Omental fat pad (tissue), 4 donors: ENCODE measurements around the gene C1QTNF9B. TPM values are rescaled to one million over a fixed set of nuclear protein-coding genes. Genes with fewer than 3 reads are reported as not detected.

Experiments used
- ATAC-seq: fragments of 150-250 bp; one replicate; pipeline ENCODE4 v1.9.1; 2016; ENCODE audit warnings: mild to moderate bottlenecking, moderate library complexity; ENCODE audit not compliant: low FRiP score
- DNase-seq: peaks from one replicate; pipeline ENCODE4 v3.0.0-alpha.2; 2019; ENCODE audit warnings: low spot score
- CTCF ChIP-seq, 3 donors: fragments of 450-650 bp; IDR thresholded peaks; one replicate each; pipeline ENCODE4 v1.5.1; 2016 to 2017; ENCODE audit warnings: antibody characterized with exemption in 3 of 3, mild to moderate bottlenecking in 3 of 3, moderate library complexity in 2 of 3
- total RNA-seq, 4 donors: library from RNA; depleted of rRNA; stranded (reverse); fragments of >200 nt; gene quantifications; one replicate each; pipeline ENCODE4 v1.1.0, GENCODE V29; 2016

C1QTNF9B gene
- total RNA-seq, 4 donors from 2014 or later, result not detected

GRCh38 chr13:23855360-23855759 is 41.9 kb downstream of the C1QTNF9B start:
- no peak for ATAC-seq
- no peak for TF ChIP-seq CTCF (IDR thresholded peaks at IDR 0.05)
- DNase-seq, result no peak

- no peak for ATAC-seq
- TF ChIP-seq CTCF (IDR thresholded peaks at IDR 0.05), result no peak
- no peak for DNase-seq
Observed at GRCh38 chr13:23852351-23852750, 45.0 kb downstream of the C1QTNF9B start.

GRCh38 chr13:23851106-23851505 is 46.2 kb downstream of the C1QTNF9B start:
- no peak for TF ChIP-seq CTCF (IDR thresholded peaks at IDR 0.05)

GRCh38 chr13:23850134-23850533 is 47.2 kb downstream of the C1QTNF9B start:
- ATAC-seq (no peak), DNase-seq (no peak)
- no peak for TF ChIP-seq CTCF (IDR thresholded peaks at IDR 0.05)

More at GRCh38 chr13:23851106-23851505, 46.2 kb downstream of the C1QTNF9B start:
- no peak for DNase-seq
- no peak for ATAC-seq

GRCh38 chr13:23849670-23850069 is 47.6 kb downstream of the C1QTNF9B start:
- DNase-seq (no peak), ATAC-seq (no peak)
- TF ChIP-seq CTCF (IDR thresholded peaks at IDR 0.05), result no peak

- no peak for TF ChIP-seq CTCF (IDR thresholded peaks at IDR 0.05)
- DNase-seq (no peak), ATAC-seq (no peak)
Observed at GRCh38 chr13:23848646-23849141, 48.6 kb downstream of the C1QTNF9B start.

GRCh38 chr13:23848019-23848418 is 49.3 kb downstream of the C1QTNF9B start:
- no peak for DNase-seq
- ATAC-seq, result no peak
- TF ChIP-seq CTCF (IDR thresholded peaks at IDR 0.05), result no peak
